Endodermal cell (in vitro differentiated cells): ENCODE measurements around the gene NECTIN3. TPM values are rescaled to one million over a fixed set of nuclear protein-coding genes. Genes with fewer than 3 reads are reported as not detected.

Experiments used
- DNase-seq: peaks from one replicate; pipeline ENCODE4 v3.0.0-alpha.2; 2017
- H3K27ac ChIP-seq: 2 replicates; pipeline ENCODE4 v1.5.1; 2013; ENCODE audit warnings: mild to moderate bottlenecking, low read depth, low read length, moderate library complexity
- H3K27me3 ChIP-seq: 2 replicates; pipeline ENCODE4 v1.6.1; 2013; ENCODE audit warnings: mild to moderate bottlenecking, low read length, moderate library complexity; ENCODE audit not compliant: insufficient read depth, control insufficient read depth, poor library complexity, severe bottlenecking
- H3K36me3 ChIP-seq: 2 replicates; pipeline ENCODE4 v1.7.0; 2013; ENCODE audit warnings: mild to moderate bottlenecking, low read length, moderate library complexity; ENCODE audit not compliant: control insufficient read depth, insufficient read depth
- H3K4me1 ChIP-seq: one replicate; pipeline ENCODE4 v1.7.0; 2013; ENCODE audit warnings: low read length; ENCODE audit not compliant: control insufficient read depth, insufficient read depth
- H3K4me3 ChIP-seq: 2 replicates; pipeline ENCODE4 v1.5.1; 2013; ENCODE audit warnings: mild to moderate bottlenecking, low read length, moderate library complexity
- H3K9ac ChIP-seq: 2 replicates; pipeline ENCODE4 v1.6.1; 2013; ENCODE audit warnings: mild to moderate bottlenecking, low read length, moderate library complexity; ENCODE audit not compliant: poor library complexity, severe bottlenecking; ENCODE audit errors: extremely low read depth
- H3K9me3 ChIP-seq: 2 replicates; pipeline ENCODE4 v1.6.1; 2013; ENCODE audit warnings: mild to moderate bottlenecking, low read length, moderate library complexity; ENCODE audit not compliant: control insufficient read depth
- H3K27ac Mint-ChIP-seq: 2 replicates; pipeline ENCODE4 v1.8.0; 2020; ENCODE audit warnings: mixed read lengths
- H3K27me3 Mint-ChIP-seq: 2 replicates; pipeline ENCODE4 v1.8.0; 2021; ENCODE audit warnings: mild to moderate bottlenecking, mixed read lengths; ENCODE audit not compliant: insufficient read depth
- H3K36me3 Mint-ChIP-seq: 2 replicates; pipeline ENCODE4 v1.8.0; 2020; ENCODE audit warnings: low read depth, mixed read lengths
- H3K4me1 Mint-ChIP-seq: 2 replicates; pipeline ENCODE4 v1.8.0; 2020; ENCODE audit warnings: mixed read lengths
- H3K4me3 Mint-ChIP-seq: 2 replicates; pipeline ENCODE4 v1.8.0; 2020; ENCODE audit warnings: mild to moderate bottlenecking, moderate library complexity, mixed read lengths
- H3K9me3 Mint-ChIP-seq: 2 replicates; pipeline ENCODE4 v1.8.0; 2020; ENCODE audit warnings: mild to moderate bottlenecking, mixed read lengths
- CTCF ChIP-seq: fragments of 200-600 bp; sonication (generic); conservative IDR thresholded peaks from 2 replicates; pipeline ENCODE4 v1.5.0; 2021; ENCODE audit warnings: antibody characterized with exemption, mild to moderate bottlenecking
- WGBS, 2 experiments: methylation state at CpG; one replicate each; pipeline versions ENCODE4 v1.1.5 to v1.1.7; 2013; ENCODE audit warnings: missing lambda C conversion rate in 2 of 2, mixed read lengths in 1 of 2; ENCODE audit not compliant: insufficient coverage in 1 of 2, insufficient read length in 1 of 2; 5-methylcytosine and 5-hydroxymethylcytosine counted together
- long read RNA-seq, 4 experiments: library from polyadenylated mRNA in 2 of 4; library from RNA in 1 of 4; library from capped mRNA in 1 of 4; stranded (forward) in 3 of 4; unstranded in 1 of 4; transcript quantifications; one replicate each; pipeline ENCODE4 v2.0.0, GENCODE V29; 2020 to 2021; ENCODE audit warnings: inconsistent platforms in 1 of 4
- polyA plus RNA-seq, 2 experiments: library from polyadenylated mRNA; stranded (reverse); fragments of 50-300 nt; gene quantifications; one replicate each; pipeline ENCODE4 v1.2.3, GENCODE V29; 2013
- total RNA-seq, 2 donors: library from RNA; stranded (reverse); fragmentation: NEBNext Ultra II Directional in 1 of 2; extraction: Animal tissue kit (Norgen Biotek cat#: 25700) in 1 of 2; gene quantifications; 2 replicates in 1 of 2; 3 replicates in 1 of 2; pipeline ENCODE4 v1.2.1, GENCODE V29; 2021

NECTIN3 gene
- total RNA-seq: 10 to 100 TPM; 16.4 to 18.9 TPM
- polyA plus RNA-seq (2013, experiment 1 of 2): 55.1 TPM
- polyA plus RNA-seq (2013, experiment 2 of 2): 46.1 TPM
- long read RNA-seq, experiment 1, partial matches to known transcripts: 1 of 9 reads
- long read RNA-seq, experiment 1, other reads (novel, unspliced or antisense): 5 of 9 reads
- long read RNA-seq, experiment 2, transcript NECTIN3-206 (6 exons, 3,664 nt): major isoform, 8 of 15 reads
- long read RNA-seq, experiment 2, partial matches to known transcripts: 0 of 15 reads
- long read RNA-seq, experiment 2, other reads (novel, unspliced or antisense): 7 of 15 reads
- long read RNA-seq, experiment 3, partial matches to known transcripts: 1 of 5 reads
- long read RNA-seq, experiment 3, other reads (novel, unspliced or antisense): 0 of 5 reads
- long read RNA-seq, experiment 4, partial matches to known transcripts: 0 of 4 reads
- long read RNA-seq, experiment 4, other reads (novel, unspliced or antisense): 0 of 4 reads

DNA sequence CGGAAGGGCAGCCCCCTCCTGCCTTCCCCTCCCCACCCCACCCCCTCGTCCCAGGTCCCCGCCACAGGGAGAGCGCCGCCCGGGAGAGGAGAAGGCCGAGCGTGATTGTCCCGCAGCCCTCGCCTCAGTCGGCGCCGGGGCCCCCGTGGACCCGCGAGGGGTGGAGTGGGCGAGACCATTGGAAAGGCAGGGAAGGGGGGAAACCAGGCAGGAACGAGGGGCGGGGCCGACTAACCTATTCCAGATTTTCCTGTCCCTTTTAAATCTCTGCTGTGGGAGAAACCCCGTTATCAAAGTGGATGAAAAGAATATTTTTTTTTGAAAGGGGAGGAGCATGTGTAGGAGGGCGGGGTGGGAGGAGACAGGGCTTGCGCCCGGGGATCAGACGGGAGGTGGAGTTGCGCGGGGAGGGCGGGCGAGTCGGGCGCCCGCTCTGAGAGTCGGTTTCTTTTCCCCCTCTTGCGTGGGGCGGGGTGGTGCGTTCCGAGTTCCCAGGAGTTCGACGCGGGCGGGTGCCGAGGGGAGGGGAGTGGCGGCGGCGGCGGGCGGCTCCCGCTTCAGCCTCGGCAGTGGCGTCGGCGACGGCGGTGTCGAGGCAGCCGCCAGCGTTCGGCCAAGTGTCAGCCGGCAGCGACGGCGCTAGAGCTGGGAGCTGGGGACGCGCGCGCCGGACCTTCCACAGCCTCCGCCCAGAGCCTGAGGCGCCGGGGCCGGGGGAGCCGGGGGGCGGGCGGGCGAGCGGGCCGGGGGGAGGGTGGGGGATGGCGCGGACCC is at the start of gene NECTIN3:
TSS of gene NECTIN3 (plus strand) at position 560 of the 774 bp plus-strand sequence. CDS start at position 762, 202 bp downstream.
- peak within 1 kb of the TSS; percentile 65 for H3K27ac Mint-ChIP-seq
- peak within 1 kb of the TSS; percentile 84 for H3K4me3 Mint-ChIP-seq
- Histone ChIP-seq H3K4me1 (no peaks in the 10 kb centered on the region), H3K27ac (peak within 1 kb of the TSS; percentile 82), H3K27me3 (peaks cover 76% of the 10 kb centered on the region), H3K36me3 (no peaks in the 10 kb centered on the region), H3K9me3 (no peaks in the 10 kb centered on the region), H3K4me3 (peak within 1 kb of the TSS; percentile 81), H3K9ac (peak within 1 kb of the TSS; percentile 24)
- peak; percentile 95 for DNase-seq
- peaks cover 51% of the 10 kb centered on the region for H3K27me3 Mint-ChIP-seq
- H3K9me3 Mint-ChIP-seq: no peaks in the 10 kb centered on the region
- TF ChIP-seq CTCF: no peak
- peaks cover 22% of the 10 kb centered on the region for H3K4me1 Mint-ChIP-seq
- H3K36me3 Mint-ChIP-seq: no peaks in the 10 kb centered on the region
- 0% methylated on average over 1 to 79 of the region's 79 CpGs for WGBS, 2 experiments

DNA sequence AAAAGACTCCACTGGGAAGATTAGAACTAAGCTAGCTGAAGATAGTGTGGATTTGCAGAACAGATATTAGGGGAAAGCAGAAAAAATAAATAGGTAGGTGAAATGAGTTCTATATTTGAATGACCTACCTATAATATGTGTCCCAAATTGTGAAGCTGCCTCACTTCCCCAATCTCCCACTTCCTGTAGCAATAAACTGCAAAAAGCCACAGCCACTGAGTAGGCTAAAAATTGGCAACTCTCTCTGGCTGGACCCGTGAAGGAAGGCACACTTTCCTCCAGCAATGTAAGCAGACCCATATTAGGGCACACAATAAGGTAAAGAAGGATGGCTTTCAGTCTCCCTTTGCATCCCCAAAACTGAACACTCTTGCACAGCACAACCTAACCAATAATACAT is 43.7 kb upstream of the NECTIN3 start:
- no peaks in the 10 kb centered on the region for H3K27me3 Mint-ChIP-seq
- no peaks in the 10 kb centered on the region for H3K4me1 Mint-ChIP-seq
- Histone ChIP-seq H3K36me3 (no peaks in the 10 kb centered on the region), H3K9me3 (no peaks in the 10 kb centered on the region), H3K27ac (no peak overlapping the region), H3K4me1 (no peaks in the 10 kb centered on the region), H3K9ac (no peak overlapping the region), H3K4me3 (no peak overlapping the region), H3K27me3 (no peaks in the 10 kb centered on the region)
- no peak overlapping the region for H3K4me3 Mint-ChIP-seq
- DNase-seq: no peak
- TF ChIP-seq CTCF: no peak
- WGBS, 2 experiments: 82 to 83% methylated on average over 1 of the region's 1 CpG
- no peaks in the 10 kb centered on the region for H3K36me3 Mint-ChIP-seq
- H3K27ac Mint-ChIP-seq: no peak overlapping the region
- no peaks in the 10 kb centered on the region for H3K9me3 Mint-ChIP-seq

DNA sequence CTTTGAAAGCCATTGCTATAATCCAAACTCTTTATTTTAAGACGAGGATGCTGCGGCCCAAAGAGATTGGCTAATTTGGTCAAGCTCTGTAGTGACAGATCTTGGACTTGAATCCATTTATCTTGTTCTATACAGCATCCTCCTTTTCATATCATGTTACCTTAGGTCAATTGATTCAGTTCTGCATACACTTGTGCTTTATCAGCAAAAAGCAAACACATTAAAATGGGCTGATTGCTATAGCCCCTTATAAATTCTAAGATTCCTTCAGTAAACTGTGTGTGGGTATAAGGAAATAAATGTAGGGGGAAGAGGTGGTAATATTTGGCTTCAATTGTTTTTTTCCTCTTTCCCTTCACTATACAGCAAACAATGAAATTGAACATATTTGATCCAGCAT is 40.1 kb upstream of the NECTIN3 start:
- Mint-ChIP-seq H3K4me1 (no peaks in the 10 kb centered on the region), H3K27ac (no peak overlapping the region), H3K27me3 (no peaks in the 10 kb centered on the region), H3K36me3 (no peaks in the 10 kb centered on the region), H3K4me3 (no peak overlapping the region), H3K9me3 (no peaks in the 10 kb centered on the region)
- Histone ChIP-seq H3K27ac (no peak overlapping the region), H3K27me3 (no peaks in the 10 kb centered on the region), H3K9me3 (no peaks in the 10 kb centered on the region), H3K36me3 (no peaks in the 10 kb centered on the region), H3K4me3 (no peak overlapping the region), H3K4me1 (no peaks in the 10 kb centered on the region), H3K9ac (no peak overlapping the region)
- TF ChIP-seq CTCF: no peak
- no peak for DNase-seq
- 95 to 100% methylated on average over 2 of the region's 2 CpGs for WGBS, 2 experiments
